HepG2 (cell line): ENCODE results near the gene SLF1. TPM values are rescaled to one million over a fixed set of nuclear protein-coding genes. Genes with fewer than 3 reads are reported as not detected.

ENCODE experiments used
- ATAC-seq: fragments of 200-7000 bp; cut with Tn5 transposase; 3 replicates; pipeline ENCODE4 v1.9.1; 2020; ENCODE audit warnings: mild to moderate bottlenecking, moderate library complexity
- BruUV-seq: library from RNA; stranded (reverse); fragments of 400-500 nt; replicated peaks from 2 replicates; lab custom pipeline; 2021; lab: Mats Ljungman, UMichigan
- CTCF ChIA-PET: fragments of 300-600 bp; formaldehyde crosslinking; extraction: SDS; loops from one replicate; lab custom pipeline; 2021; ENCODE audit warnings: low total read pairs, inconsistent platforms, low intra/inter-chr PET ratio; lab: Yijun Ruan, JAX
- POLR2A ChIA-PET: fragments of 350-600 bp; sonication (Branson Sonifier 250); formaldehyde crosslinking; loops from one replicate; lab custom pipeline; 2020; ENCODE audit warnings: antibody characterized with exemption, inconsistent platforms; lab: Yijun Ruan, JAX
- DNase-seq: peaks from one replicate; pipeline ENCODE4 v3.0.0-alpha.2; 2015; ENCODE audit warnings: low spot score
- FAIRE-seq: peaks from 3 replicates; lab custom pipeline; 2011; peaks lifted over from hg19 to GRCh38; lab: Jason Lieb, UNC
- H2AFZ ChIP-seq: one replicate; pipeline ENCODE4 v1.6.1; 2011; ENCODE audit warnings: low read length, inconsistent platforms
- H3K27ac ChIP-seq: fragments of 300-600 bp; 3 replicates; pipeline ENCODE4 v1.8.0; 2011; ENCODE audit warnings: mixed run types, mild to moderate bottlenecking, mixed read lengths, low read length, inconsistent platforms; ENCODE audit not compliant: insufficient read depth; ENCODE audit errors: extremely low read length
- H3K27me3 ChIP-seq, 2 experiments: fragments of 200-600 bp in 1 of 2; 2 replicates in 1 of 2; 3 replicates in 1 of 2; pipeline versions ENCODE4 v1.6.0 to v1.8.0; 2011; ENCODE audit warnings: low read length in 2 of 2, mild to moderate bottlenecking in 2 of 2, moderate library complexity in 2 of 2, inconsistent platforms in 1 of 2; ENCODE audit not compliant: insufficient read depth in 2 of 2, control insufficient read depth in 1 of 2
- H3K36me3 ChIP-seq, 2 experiments: fragments of 200-600 bp in 1 of 2; replicated peaks in 1 of 2; 2 replicates in 1 of 2; 3 replicates in 1 of 2; pipeline versions ENCODE4 v1.5.1 to v1.8.0; 2011; ENCODE audit warnings: low read length in 2 of 2, inconsistent platforms in 1 of 2; ENCODE audit not compliant: insufficient read depth in 2 of 2, control insufficient read depth in 1 of 2
- H3K4me1 ChIP-seq: 2 replicates; pipeline ENCODE4 v1.5.1; 2012; ENCODE audit warnings: low read length, inconsistent platforms; ENCODE audit not compliant: insufficient read depth
- H3K4me2 ChIP-seq: 2 replicates; pipeline ENCODE4 v1.6.0; 2011; ENCODE audit warnings: low read depth, low read length, inconsistent platforms
- H3K4me3 ChIP-seq, 3 experiments: fragments of 200-600 bp in 1 of 3; sonication (generic), shearing (Covaris generic) in 1 of 3; replicated peaks in 1 of 3; 2 replicates each; pipeline ENCODE4 v1.5.1; 2011 to 2016; ENCODE audit warnings: low read length in 3 of 3, inconsistent platforms in 2 of 3, low read depth in 2 of 3, mild to moderate bottlenecking in 2 of 3, control low read depth in 1 of 3, mixed read lengths in 1 of 3; ENCODE audit not compliant: insufficient read depth in 1 of 3
- H3K79me2 ChIP-seq: one replicate; pipeline ENCODE4 v1.6.1; 2011; ENCODE audit warnings: low read length, inconsistent platforms; ENCODE audit not compliant: insufficient read depth
- H3K9ac ChIP-seq: 2 replicates; pipeline ENCODE4 v1.6.0; 2011; ENCODE audit warnings: mild to moderate bottlenecking, low read depth, low read length, inconsistent platforms; ENCODE audit not compliant: insufficient read depth
- H3K9me3 ChIP-seq: 2 replicates; pipeline ENCODE4 v1.5.1; 2012; ENCODE audit warnings: mild to moderate bottlenecking, low read length
- H4K20me1 ChIP-seq: 2 replicates; pipeline ENCODE4 v1.6.0; 2011; ENCODE audit warnings: inconsistent platforms, mild to moderate bottlenecking, low read length, moderate library complexity; ENCODE audit not compliant: insufficient read depth
- CEBPG ChIP-seq: IDR thresholded peaks from 2 replicates; pipeline ENCODE4 v1.6.1; 2016
- FOXA3 ChIP-seq: IDR thresholded peaks from 2 replicates; pipeline ENCODE4 v1.6.1; 2016; ENCODE audit warnings: missing genetic modification reagents, missing compliant biosample characterization
- GFI1 ChIP-seq: sonication (generic); formaldehyde crosslinking; IDR thresholded peaks from 2 replicates; pipeline ENCODE4 v1.5.0; 2020; ENCODE audit warnings: missing genetic modification reagents, mild to moderate bottlenecking, borderline replicate concordance
- HES4 ChIP-seq: sonication (generic); formaldehyde crosslinking; IDR thresholded peaks from 2 replicates; pipeline ENCODE4 v1.9.0; 2021; ENCODE audit warnings: mild to moderate bottlenecking, missing genetic modification reagents, borderline replicate concordance
- RXRB ChIP-seq: IDR thresholded peaks from 2 replicates; pipeline ENCODE4 v1.6.1; 2016; ENCODE audit warnings: borderline replicate concordance, missing genetic modification reagents, missing compliant biosample characterization
- ZNF160 ChIP-seq: sonication (generic); formaldehyde crosslinking; IDR thresholded peaks from 2 replicates; pipeline ENCODE4 v1.8.0; 2022; ENCODE audit warnings: mild to moderate bottlenecking, inconsistent platforms, missing genetic modification reagents
- ZNF431 ChIP-seq: sonication (generic); formaldehyde crosslinking; IDR thresholded peaks from 2 replicates; pipeline ENCODE4 v1.9.0; 2022; ENCODE audit warnings: missing genetic modification reagents, low read depth, mild to moderate bottlenecking, borderline replicate concordance
- ZNF572 ChIP-seq: sonication (generic); formaldehyde crosslinking; IDR thresholded peaks from 2 replicates; pipeline ENCODE4 v1.5.1; 2020; ENCODE audit warnings: mild to moderate bottlenecking, missing genetic modification reagents
- ZNF660 ChIP-seq: sonication (generic); formaldehyde crosslinking; IDR thresholded peaks from 2 replicates; pipeline ENCODE4 v1.5.1; 2020; ENCODE audit warnings: mild to moderate bottlenecking, low read depth, missing genetic modification reagents, borderline replicate concordance
- WGBS: methylation state at CpG from one replicate; pipeline ENCODE4 v1.1.6; 2017; ENCODE audit warnings: low lambda C conversion rate; 5-methylcytosine and 5-hydroxymethylcytosine counted together
- in situ Hi-C: cut with HindIII; loops from 2 replicates; pipeline ENCODE4 v1.10.0; 2017; ENCODE audit warnings: low pct_unique_long_range_greater_than_20kb; ENCODE audit not compliant: extremely low pct_ligation_motif_present
- intact Hi-C: fragments of 100-400 bp; cut with micrococcal nuclease; formaldehyde crosslinking; loops from one replicate; pipeline ENCODE4 v1.10.0; 2022; ENCODE audit not compliant: unreplicated experiment
- polyA plus RNA-seq, 8 experiments: library from polyadenylated mRNA; depleted of rRNA in 3 of 8; stranded (reverse) in 7 of 8; unstranded in 1 of 8; fragments of >200 nt; fragmentation: Illumina TruSeq in 4 of 8; extraction: Trizol in 4 of 8; gene quantifications; 2 replicates each; pipeline versions ENCODE4 v1.2.1 to v1.2.3, GENCODE V29; 2011 to 2016; ENCODE audit warnings: low read depth in 4 of 8, missing spikeins in 1 of 8, mixed read lengths in 1 of 8; ENCODE audit not compliant: insufficient read depth in 1 of 8
- total RNA-seq, 5 experiments: library from RNA; depleted of rRNA; stranded (reverse); fragments of >200 nt; fragmentation: Illumina TruSeq; extraction: Trizol; gene quantifications; 2 replicates each; pipeline ENCODE4 v1.2.3, GENCODE V29; 2016; ENCODE audit warnings: low read depth in 1 of 5
- TF ChIP-seq, protein P1 (sequence below): sonication (generic); formaldehyde crosslinking; IDR thresholded peaks from 2 replicates; pipeline ENCODE4 v1.8.0; 2022; ENCODE audit warnings: mild to moderate bottlenecking, missing genetic modification reagents, moderate library complexity
- TF ChIP-seq, protein P2 (sequence below): sonication (generic); formaldehyde crosslinking; IDR thresholded peaks from 2 replicates; pipeline ENCODE4 v1.4.0; 2020; ENCODE audit warnings: mild to moderate bottlenecking, missing genetic modification reagents
- TF ChIP-seq, protein P3 (sequence below): IDR thresholded peaks from 2 replicates; pipeline ENCODE4 v1.6.1; 2012; ENCODE audit warnings: inconsistent platforms
- TF ChIP-seq, protein P4 (sequence below): sonication (generic); formaldehyde crosslinking; IDR thresholded peaks from 2 replicates; pipeline ENCODE4 v1.4.0; 2020; ENCODE audit warnings: low read depth, missing genetic modification reagents

The SLF1 gene
- total and polyA plus RNA-seq, 2 of the 13 experiments (the other 11 are each of a cell fraction or from before 2014, with no cell fraction given) = 2.1 to 9.1 TPM

DNA sequence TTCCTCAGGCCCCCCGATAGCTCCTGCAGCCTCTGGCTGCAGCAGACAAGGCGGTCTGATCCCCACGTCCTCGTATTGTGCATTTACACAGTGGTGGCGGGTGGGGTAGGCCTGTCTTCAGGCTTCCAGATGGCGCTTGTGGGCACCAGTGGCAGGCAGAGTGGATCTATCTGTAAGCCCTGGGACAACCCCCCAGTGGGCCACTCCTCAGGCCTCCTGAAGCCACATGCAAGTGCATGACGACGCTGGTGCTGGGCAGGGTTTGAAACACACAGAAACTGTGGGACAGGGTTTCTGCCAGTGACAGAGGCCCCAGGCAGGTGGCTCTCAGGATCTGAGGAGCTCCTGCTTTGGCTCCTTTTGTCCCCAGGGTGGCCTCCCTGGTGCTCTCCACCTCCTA is 42.0 kb downstream of the SLF1 start:
- ChIA-PET CTCF (no interaction called here), POLR2A (no interaction called here)
- Histone ChIP-seq H3K27ac (no peak overlapping the region), H2AFZ (no peak overlapping the region), H3K4me2 (no peak overlapping the region), H4K20me1 (no peaks in the 10 kb centered on the region), H3K9me3 (peaks cover 15% of the 10 kb centered on the region), H3K79me2 (no peaks in the 10 kb centered on the region), H3K36me3 (peaks cover 1 to 6% of the 10 kb centered on the region in 2 experiments; a peak in 3 of 5 replicates), H3K27me3 (no peaks in the 10 kb centered on the region), H3K4me3 (no peak overlapping the region), H3K4me1 (no peaks in the 10 kb centered on the region), H3K9ac (no peak overlapping the region)
- BruUV-seq = no TSS peak
- no peak for TF ChIP-seq ZNF431 (CRISPR knock-in tag)
- no peak for TF ChIP-seq FOXA3 (CRISPR knock-in tag)
- TF ChIP-seq HES4 (CRISPR knock-in tag) = no peak
- TF ChIP-seq, protein P1, sequence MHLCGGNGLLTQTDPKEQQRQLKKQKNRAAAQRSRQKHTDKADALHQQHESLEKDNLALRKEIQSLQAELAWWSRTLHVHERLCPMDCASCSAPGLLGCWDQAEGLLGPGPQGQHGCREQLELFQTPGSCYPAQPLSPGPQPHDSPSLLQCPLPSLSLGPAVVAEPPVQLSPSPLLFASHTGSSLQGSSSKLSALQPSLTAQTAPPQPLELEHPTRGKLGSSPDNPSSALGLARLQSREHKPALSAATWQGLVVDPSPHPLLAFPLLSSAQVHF (CRISPR knock-in tag) = no peak
- no peak for TF ChIP-seq RXRB (CRISPR knock-in tag)
- no peak for TF ChIP-seq ZNF160 (CRISPR knock-in tag)
- TF ChIP-seq CEBPG (CRISPR knock-in tag) = no peak
- TF ChIP-seq, protein P2, sequence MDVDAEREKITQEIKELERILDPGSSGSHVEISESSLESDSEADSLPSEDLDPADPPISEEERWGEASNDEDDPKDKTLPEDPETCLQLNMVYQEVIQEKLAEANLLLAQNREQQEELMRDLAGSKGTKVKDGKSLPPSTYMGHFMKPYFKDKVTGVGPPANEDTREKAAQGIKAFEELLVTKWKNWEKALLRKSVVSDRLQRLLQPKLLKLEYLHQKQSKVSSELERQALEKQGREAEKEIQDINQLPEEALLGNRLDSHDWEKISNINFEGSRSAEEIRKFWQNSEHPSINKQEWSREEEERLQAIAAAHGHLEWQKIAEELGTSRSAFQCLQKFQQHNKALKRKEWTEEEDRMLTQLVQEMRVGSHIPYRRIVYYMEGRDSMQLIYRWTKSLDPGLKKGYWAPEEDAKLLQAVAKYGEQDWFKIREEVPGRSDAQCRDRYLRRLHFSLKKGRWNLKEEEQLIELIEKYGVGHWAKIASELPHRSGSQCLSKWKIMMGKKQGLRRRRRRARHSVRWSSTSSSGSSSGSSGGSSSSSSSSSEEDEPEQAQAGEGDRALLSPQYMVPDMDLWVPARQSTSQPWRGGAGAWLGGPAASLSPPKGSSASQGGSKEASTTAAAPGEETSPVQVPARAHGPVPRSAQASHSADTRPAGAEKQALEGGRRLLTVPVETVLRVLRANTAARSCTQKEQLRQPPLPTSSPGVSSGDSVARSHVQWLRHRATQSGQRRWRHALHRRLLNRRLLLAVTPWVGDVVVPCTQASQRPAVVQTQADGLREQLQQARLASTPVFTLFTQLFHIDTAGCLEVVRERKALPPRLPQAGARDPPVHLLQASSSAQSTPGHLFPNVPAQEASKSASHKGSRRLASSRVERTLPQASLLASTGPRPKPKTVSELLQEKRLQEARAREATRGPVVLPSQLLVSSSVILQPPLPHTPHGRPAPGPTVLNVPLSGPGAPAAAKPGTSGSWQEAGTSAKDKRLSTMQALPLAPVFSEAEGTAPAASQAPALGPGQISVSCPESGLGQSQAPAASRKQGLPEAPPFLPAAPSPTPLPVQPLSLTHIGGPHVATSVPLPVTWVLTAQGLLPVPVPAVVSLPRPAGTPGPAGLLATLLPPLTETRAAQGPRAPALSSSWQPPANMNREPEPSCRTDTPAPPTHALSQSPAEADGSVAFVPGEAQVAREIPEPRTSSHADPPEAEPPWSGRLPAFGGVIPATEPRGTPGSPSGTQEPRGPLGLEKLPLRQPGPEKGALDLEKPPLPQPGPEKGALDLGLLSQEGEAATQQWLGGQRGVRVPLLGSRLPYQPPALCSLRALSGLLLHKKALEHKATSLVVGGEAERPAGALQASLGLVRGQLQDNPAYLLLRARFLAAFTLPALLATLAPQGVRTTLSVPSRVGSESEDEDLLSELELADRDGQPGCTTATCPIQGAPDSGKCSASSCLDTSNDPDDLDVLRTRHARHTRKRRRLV (CRISPR knock-in tag) = no peak
- TF ChIP-seq, protein P3, sequence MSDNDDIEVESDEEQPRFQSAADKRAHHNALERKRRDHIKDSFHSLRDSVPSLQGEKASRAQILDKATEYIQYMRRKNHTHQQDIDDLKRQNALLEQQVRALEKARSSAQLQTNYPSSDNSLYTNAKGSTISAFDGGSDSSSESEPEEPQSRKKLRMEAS = no peak
- TF ChIP-seq ZNF660 (CRISPR knock-in tag) = no peak
- no peak for TF ChIP-seq GFI1 (CRISPR knock-in tag)
- TF ChIP-seq ZNF572 (CRISPR knock-in tag) = no peak
- TF ChIP-seq, protein P4, sequence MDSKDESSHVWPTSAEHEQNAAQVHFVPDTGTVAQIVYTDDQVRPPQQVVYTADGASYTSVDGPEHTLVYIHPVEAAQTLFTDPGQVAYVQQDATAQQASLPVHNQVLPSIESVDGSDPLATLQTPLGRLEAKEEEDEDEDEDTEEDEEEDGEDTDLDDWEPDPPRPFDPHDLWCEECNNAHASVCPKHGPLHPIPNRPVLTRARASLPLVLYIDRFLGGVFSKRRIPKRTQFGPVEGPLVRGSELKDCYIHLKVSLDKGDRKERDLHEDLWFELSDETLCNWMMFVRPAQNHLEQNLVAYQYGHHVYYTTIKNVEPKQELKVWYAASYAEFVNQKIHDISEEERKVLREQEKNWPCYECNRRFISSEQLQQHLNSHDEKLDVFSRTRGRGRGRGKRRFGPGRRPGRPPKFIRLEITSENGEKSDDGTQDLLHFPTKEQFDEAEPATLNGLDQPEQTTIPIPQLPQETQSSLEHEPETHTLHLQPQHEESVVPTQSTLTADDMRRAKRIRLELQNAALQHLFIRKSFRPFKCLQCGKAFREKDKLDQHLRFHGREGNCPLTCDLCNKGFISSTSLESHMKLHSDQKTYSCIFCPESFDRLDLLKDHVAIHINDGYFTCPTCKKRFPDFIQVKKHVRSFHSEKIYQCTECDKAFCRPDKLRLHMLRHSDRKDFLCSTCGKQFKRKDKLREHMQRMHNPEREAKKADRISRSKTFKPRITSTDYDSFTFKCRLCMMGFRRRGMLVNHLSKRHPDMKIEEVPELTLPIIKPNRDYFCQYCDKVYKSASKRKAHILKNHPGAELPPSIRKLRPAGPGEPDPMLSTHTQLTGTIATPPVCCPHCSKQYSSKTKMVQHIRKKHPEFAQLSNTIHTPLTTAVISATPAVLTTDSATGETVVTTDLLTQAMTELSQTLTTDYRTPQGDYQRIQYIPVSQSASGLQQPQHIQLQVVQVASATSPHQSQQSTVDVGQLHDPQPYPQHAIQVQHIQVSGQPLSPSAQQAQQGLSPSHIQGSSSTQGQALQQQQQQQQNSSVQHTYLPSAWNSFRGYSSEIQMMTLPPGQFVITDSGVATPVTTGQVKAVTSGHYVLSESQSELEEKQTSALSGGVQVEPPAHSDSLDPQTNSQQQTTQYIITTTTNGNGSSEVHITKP = no peak
- in situ Hi-C loops = no loop called here
- intact Hi-C loops = no loop called here
- DNase-seq (no peak), ATAC-seq (no peak), FAIRE-seq (no peak)
- 85% methylated on average over 5 of the region's 8 CpGs for WGBS
